ENCODE measurements around the gene YIPF6.
A peak's percentile ranks its signal among the peaks of the same experiment; 100 is the strongest.
"Not testable (repeated sequence)": the region's sequence is repeated elsewhere in the genome, so short reads cannot be mapped to it uniquely, and the experiment has no call there.

The YIPF6 gene, protein sequence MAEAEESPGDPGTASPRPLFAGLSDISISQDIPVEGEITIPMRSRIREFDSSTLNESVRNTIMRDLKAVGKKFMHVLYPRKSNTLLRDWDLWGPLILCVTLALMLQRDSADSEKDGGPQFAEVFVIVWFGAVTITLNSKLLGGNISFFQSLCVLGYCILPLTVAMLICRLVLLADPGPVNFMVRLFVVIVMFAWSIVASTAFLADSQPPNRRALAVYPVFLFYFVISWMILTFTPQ
- long read RNA-seq, donor 1, full-length matches to known transcripts, result 14 of 22 reads
- long read RNA-seq, donor 1, partial matches to known transcripts, result 8 of 22 reads
- long read RNA-seq, donor 1, other reads (novel, unspliced or antisense), result 0 of 22 reads
- long read RNA-seq, donor 2, full-length matches to known transcripts, result 6 of 12 reads
- long read RNA-seq, donor 2, partial matches to known transcripts, result 6 of 12 reads
- long read RNA-seq, donor 2, other reads (novel, unspliced or antisense), result 0 of 12 reads
- long read RNA-seq, donor 3, full-length matches to known transcripts, result 8 of 8 reads
- long read RNA-seq, donor 3, partial matches to known transcripts, result 0 of 8 reads
- long read RNA-seq, donor 3, other reads (novel, unspliced or antisense), result 0 of 8 reads
- long read RNA-seq, donor 4, full-length matches to known transcripts, result 23 of 23 reads
- long read RNA-seq, donor 4, partial matches to known transcripts, result 0 of 23 reads
- long read RNA-seq, donor 4, other reads (novel, unspliced or antisense), result 0 of 23 reads
- long read RNA-seq, donor 5, full-length matches to known transcripts, result 14 of 14 reads
- long read RNA-seq, donor 5, partial matches to known transcripts, result 0 of 14 reads
- long read RNA-seq, donor 5, other reads (novel, unspliced or antisense), result 0 of 14 reads
- long read RNA-seq, donor 6, full-length matches to known transcripts, result 12 of 17 reads
- long read RNA-seq, donor 6, partial matches to known transcripts, result 5 of 17 reads
- long read RNA-seq, donor 6, other reads (novel, unspliced or antisense), result 0 of 17 reads
- long read RNA-seq, donor 7, full-length matches to known transcripts, result 19 of 28 reads
- long read RNA-seq, donor 7, partial matches to known transcripts, result 9 of 28 reads
- long read RNA-seq, donor 7, other reads (novel, unspliced or antisense), result 0 of 28 reads
- long read RNA-seq, donor 8, full-length matches to known transcripts, result 11 of 20 reads
- long read RNA-seq, donor 8, partial matches to known transcripts, result 9 of 20 reads
- long read RNA-seq, donor 8, other reads (novel, unspliced or antisense), result 0 of 20 reads

GRCh38 chrX:68498508-68499379, at the start of gene YIPF6:
YIPF6 (plus strand) TSS chrX:68499051; CDS start chrX:68499067, 16 bp downstream.
- DNase-seq, result peak; percentile 85

- no peak for DNase-seq
Observed at GRCh38 chrX:68451720-68452119, 47.1 kb upstream of the YIPF6 start.

- DNase-seq, result no peak
Observed at GRCh38 chrX:68454476-68455150, 44.2 kb upstream of the YIPF6 start.

- DNase-seq, result no peak
Observed at GRCh38 chrX:68455151-68455510, 43.7 kb upstream of the YIPF6 start.

DNA sequence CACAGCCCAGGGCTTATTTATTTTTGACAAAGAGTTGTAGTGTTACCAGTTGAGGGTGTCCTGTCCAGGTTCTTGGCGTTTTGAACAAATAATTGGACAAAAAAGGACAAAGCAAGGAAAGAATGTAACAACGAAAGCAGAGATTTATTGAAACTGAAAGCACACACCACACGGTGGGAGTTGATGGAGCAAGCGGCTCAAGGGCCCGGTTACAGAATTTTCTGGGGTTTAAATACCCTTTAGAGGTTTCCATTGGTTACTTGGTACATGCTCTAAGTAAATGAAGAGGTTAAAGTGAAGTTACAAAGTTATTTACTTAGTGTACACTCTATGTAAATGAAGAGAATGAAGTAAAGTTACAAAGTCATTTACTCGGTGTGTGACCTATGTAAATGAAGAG, 37.8 kb upstream of the YIPF6 start:
- DNase-seq, result no peak

DNA sequence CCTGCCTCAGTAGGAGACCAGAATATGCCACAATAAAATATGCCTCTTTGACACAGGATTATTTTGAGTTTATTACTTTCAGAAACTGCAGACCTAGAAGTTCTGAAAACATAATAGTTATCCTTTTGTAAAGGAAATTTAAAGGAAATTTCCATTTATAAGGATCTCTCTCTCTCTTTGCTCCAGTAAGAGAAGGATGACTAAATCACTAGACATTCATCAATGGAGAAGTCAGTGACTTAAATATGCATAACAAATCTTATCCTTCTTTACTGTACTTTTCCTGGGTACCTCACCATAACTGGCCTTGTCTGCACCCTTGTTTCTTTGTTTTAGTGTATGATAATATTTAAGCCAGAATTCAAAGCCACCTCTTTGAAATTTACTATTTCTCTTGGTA, 37.3 kb upstream of the YIPF6 start:
- DNase-seq, result no peak

DNA sequence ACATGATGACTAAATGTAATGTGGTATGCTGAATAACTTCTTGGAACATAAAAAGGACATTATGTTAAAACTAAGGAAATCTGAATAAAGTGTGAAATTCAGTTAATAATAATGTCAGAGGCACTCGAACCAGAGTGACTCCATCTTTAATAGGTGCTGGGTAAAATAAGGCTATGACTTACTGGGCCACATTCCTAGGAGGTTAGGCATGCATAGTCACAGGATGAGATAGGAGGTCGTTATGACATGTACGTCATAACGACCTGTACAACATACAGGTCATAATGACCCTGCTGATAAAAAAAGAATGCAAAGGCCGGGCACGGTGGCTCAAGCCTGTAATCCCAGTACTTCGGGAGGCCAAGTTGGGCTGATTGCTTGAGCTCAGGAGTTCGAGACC, 36.7 kb upstream of the YIPF6 start:
- DNase-seq, result no peak

- no peak for DNase-seq
Observed at GRCh38 chrX:68462653-68463052, 36.2 kb upstream of the YIPF6 start.

DNA sequence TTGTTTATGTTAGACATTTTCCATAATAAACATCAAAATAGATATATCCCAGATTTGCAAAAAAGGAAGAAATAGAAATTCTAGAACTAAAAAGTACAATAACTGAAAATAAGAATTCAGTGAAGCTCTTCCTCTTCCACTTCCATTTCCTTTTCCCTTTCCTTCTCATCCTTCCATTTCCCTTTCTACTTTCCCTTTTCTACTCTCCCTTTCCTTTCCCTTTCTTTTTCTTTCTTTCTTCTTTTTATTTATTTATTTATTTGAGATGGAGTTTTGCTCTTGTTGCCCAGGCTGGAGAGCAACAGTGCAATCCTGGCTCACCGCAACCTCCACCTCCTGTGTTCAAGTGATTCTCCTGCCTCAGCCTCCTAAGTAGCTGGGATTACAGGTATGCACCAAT, 35.0 kb upstream of the YIPF6 start:
- DNase-seq, result no peak

- DNase-seq, result no peak
Observed at GRCh38 chrX:68464796-68465195, 34.1 kb upstream of the YIPF6 start.

GRCh38 chrX:68480969-68481368, 17.9 kb upstream of the YIPF6 start:
- DNase-seq, result no peak

DNA sequence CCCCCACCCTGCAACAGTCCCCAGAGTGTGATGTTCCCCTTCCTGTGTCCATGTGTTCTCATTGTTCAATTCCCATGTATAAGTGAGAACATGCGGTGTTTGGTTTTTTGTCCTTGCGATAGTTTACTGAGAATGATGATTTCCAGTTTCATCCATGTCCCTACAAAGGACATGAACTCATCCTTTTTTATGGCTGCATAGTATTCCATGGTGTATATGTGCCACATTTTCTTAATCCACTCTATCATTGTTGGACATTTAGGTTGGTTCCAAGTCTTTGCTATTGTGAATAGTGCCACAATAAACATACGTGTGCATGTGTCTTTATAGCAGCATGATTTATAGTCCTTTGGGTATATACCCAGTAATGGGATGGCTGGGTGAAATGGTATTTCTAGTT, 12.7 kb upstream of the YIPF6 start:
- DNase-seq, result not testable (repeated sequence)

- no peak for DNase-seq
Observed at GRCh38 chrX:68487254-68487653, 11.6 kb upstream of the YIPF6 start.

- no peak for DNase-seq
Observed at GRCh38 chrX:68487924-68488323, 10.9 kb upstream of the YIPF6 start.

DNA sequence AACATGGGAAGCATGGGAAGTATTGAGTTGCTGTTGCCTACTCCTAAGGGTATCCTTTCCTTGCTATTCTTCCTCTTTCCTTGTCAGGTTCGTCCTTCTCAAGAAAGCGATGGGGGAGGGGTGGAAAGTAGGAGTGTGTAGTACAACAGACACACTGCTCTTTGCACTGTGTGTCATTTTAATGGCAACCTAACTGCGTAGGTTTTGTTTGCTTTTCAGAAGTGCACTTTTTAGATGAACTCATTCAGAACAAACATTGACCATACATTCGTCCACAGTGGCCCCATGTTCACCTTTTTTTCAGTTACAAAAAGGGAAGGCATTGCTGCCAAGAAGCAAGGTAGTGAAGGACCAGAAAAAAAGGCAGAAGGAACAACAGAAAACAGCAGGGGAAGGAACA, 10.2 kb upstream of the YIPF6 start:
- no peak for DNase-seq

DNA sequence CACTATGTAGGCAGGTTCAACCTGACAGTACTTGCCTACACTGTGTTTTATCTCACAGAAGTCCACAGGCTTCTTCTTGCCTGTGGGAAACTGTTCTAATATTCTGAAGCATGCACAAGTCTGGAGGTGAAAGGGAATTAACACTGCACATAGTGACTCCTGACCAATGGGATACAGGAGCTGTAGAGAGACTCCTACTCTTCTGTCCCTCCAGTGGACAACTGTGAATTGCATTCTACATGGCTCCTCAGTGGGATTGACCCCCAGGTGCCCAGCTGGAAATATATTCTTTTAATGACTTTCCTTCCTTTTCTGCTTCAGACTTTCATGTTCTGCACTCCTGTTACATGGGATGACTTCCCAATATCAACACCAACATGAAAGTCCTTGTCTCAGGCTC, 8.2 kb upstream of the YIPF6 start:
- no peak for DNase-seq

GRCh38 chrX:68492583-68492982, 6.3 kb upstream of the YIPF6 start:
- no peak for DNase-seq

DNA sequence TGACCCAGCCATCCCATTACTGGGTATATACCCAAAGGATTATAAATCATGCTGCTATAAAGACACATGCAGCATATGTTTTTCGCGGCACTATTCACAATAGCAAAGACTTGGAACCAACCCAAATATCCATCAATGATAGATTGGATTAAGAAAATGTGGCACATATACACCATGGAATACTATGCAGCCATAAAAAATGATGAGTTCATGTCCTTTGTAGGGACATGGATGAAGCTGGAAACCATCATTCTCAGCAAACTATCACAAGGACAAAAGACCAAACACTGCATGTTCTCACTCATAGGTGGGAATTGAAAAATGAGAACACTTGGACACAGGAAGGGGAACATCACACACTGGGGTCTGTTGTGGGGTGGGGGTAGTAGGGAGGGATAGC, 5.1 kb upstream of the YIPF6 start:
- not testable (repeated sequence) for DNase-seq

- DNase-seq, result no peak
Observed at GRCh38 chrX:68498044-68498507, 775 bp upstream of the YIPF6 start.

DNA sequence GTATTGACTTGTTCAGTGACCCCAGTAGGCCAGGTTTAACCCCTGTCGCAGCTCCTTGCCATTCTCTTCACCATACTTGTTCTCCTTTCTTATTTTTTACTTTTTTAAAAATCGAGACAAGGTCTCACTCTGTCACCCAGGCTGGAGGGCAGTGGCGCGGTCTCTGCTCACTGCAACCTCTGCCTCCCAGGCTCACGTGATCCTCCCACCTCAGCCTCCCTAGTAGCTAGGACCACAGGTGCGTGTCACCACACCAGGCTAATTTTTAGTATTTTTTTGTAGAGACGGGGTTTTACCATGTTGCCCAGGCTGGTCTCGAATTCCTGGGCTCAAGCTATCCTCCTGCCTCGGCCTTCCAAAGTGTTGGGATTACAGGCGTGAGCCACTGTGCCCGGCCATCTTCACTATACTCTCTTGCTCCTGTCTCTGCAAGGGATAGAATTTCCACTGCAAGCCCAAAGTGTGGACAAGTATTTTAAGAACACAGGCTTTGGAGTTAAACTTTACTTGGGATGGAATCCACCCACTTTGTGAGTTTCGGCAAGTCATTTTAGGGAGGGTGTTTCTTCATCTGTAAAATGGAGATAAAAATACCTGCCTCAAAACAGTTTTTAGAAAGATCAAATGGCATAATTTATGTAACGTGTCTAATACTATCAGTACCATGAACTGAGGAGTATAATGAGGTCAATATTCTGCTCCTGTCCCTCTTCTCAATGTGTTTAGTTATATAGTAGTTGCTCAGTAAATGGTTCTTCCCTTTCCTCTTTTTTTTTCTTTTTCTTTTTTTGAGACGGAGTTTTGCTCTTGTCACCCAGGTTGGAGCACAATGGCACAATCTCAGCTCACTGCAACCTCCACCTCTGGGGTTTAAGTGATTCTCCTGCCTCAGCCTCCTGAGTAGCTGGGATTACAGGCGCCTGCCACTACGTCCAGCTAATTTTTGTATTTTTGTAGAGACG, 973 bp downstream of the YIPF6 start:
- DNase-seq, result no peak

Measured in right kidney (tissue), 9 donors.